Neural cell (in vitro differentiated cells): Measurements from ENCODE around the gene HK1. TPM values are rescaled to one million over a fixed set of nuclear protein-coding genes. Genes with fewer than 3 reads are reported as not detected.

Experiments
- H2AFZ ChIP-seq: fragments of 200-600, 300-800 bp; sonication (generic), shearing (Covaris generic); 2 replicates; pipeline ENCODE4 v1.6.0; 2014; ENCODE audit warnings: low read depth, mild to moderate bottlenecking, antibody characterized with exemption, low read length, moderate library complexity
- H3F3A ChIP-seq: fragments of 200-600 bp; shearing (Covaris generic); 2 replicates; pipeline ENCODE4 v1.6.1; 2016; ENCODE audit warnings: mild to moderate bottlenecking, moderate library complexity, mixed read lengths, antibody characterized with exemption, low read length; ENCODE audit not compliant: insufficient read depth, poor library complexity, severe bottlenecking
- H3K27ac ChIP-seq: fragments of 200-600, 300-800 bp; sonication (generic), shearing (Covaris generic); 2 replicates; pipeline ENCODE4 v1.5.1; 2014; ENCODE audit warnings: mild to moderate bottlenecking, low read length, moderate library complexity
- H3K27me3 ChIP-seq: fragments of 300-800, 200-600 bp; sonication (generic), shearing (Covaris generic); 2 replicates; pipeline ENCODE4 v1.6.0; 2014; ENCODE audit warnings: mild to moderate bottlenecking, low read depth, low read length, moderate library complexity; ENCODE audit not compliant: insufficient read depth
- H3K36me3 ChIP-seq: fragments of 300-800, 200-600 bp; sonication (generic), shearing (Covaris generic); 2 replicates; pipeline ENCODE4 v1.5.1; 2014; ENCODE audit warnings: mild to moderate bottlenecking, antibody characterized with exemption, low read length, moderate library complexity; ENCODE audit not compliant: insufficient read depth
- H3K4me2 ChIP-seq: fragments of 300-800, 200-600 bp; sonication (generic), shearing (Covaris generic); 2 replicates; pipeline ENCODE4 v1.6.0; 2014; ENCODE audit warnings: mild to moderate bottlenecking, low read length
- H3K4me3 ChIP-seq: fragments of 300-800, 200-600 bp; sonication (generic), shearing (Covaris generic); 2 replicates; pipeline ENCODE4 v1.5.1; 2014; ENCODE audit warnings: mild to moderate bottlenecking, low read length, moderate library complexity
- H3K79me2 ChIP-seq: fragments of 200-600 bp; shearing (Covaris generic); replicated peaks from 2 replicates; pipeline ENCODE4 v1.6.0; 2014; ENCODE audit warnings: mild to moderate bottlenecking, low read length, moderate library complexity; ENCODE audit not compliant: insufficient read depth
- H3K9ac ChIP-seq: fragments of 300-800, 200-600 bp; sonication (generic), shearing (Covaris generic); 2 replicates; pipeline ENCODE4 v1.6.1; 2016; ENCODE audit warnings: mild to moderate bottlenecking, low read length, mixed read lengths
- H3K9me2 ChIP-seq: fragments of 200-600 bp; shearing (Covaris generic); 2 replicates; pipeline ENCODE4 v1.6.1; 2016; ENCODE audit warnings: mild to moderate bottlenecking, low read length, mixed read lengths; ENCODE audit not compliant: insufficient read depth
- H3K9me3 ChIP-seq: fragments of 200-600, 300-800 bp; sonication (generic), shearing (Covaris generic); 2 replicates; pipeline ENCODE4 v1.6.1; 2016; ENCODE audit warnings: mild to moderate bottlenecking, mixed run types, low read length, moderate library complexity, mixed read lengths
- H4K20me1 ChIP-seq: fragments of 200-600 bp; shearing (Covaris generic); 2 replicates; pipeline ENCODE4 v1.6.1; 2016; ENCODE audit warnings: mild to moderate bottlenecking, mixed run types; ENCODE audit not compliant: insufficient read depth
- CTCF ChIP-seq: fragments of 450-650 bp; IDR thresholded peaks from 2 replicates; pipeline ENCODE4 v1.5.1; 2014; ENCODE audit warnings: antibody characterized with exemption, mild to moderate bottlenecking, moderate library complexity; ENCODE audit not compliant: poor library complexity, severe bottlenecking
- EP300 ChIP-seq: fragments of 450-650 bp; conservative IDR thresholded peaks from 2 replicates; pipeline ENCODE4 v1.6.1; 2014; ENCODE audit warnings: antibody characterized with exemption, mild to moderate bottlenecking, moderate library complexity; ENCODE audit not compliant: poor library complexity, severe bottlenecking
- EZH2 ChIP-seq: fragments of 200-600, 300-800 bp; shearing (Covaris generic), sonication (generic); IDR thresholded peaks from 2 replicates; pipeline ENCODE4 v1.6.1; 2014; ENCODE audit warnings: antibody characterized with exemption, low read length, borderline replicate concordance, mild to moderate bottlenecking; ENCODE audit not compliant: insufficient read depth, poor library complexity, severe bottlenecking
- MXI1 ChIP-seq: fragments of 450-650 bp; conservative IDR thresholded peaks from 2 replicates; pipeline ENCODE4 v1.6.1; 2014; ENCODE audit warnings: antibody characterized with exemption, mild to moderate bottlenecking; ENCODE audit not compliant: poor library complexity, severe bottlenecking
- POLR2AphosphoS5 ChIP-seq: IDR thresholded peaks from 2 replicates; pipeline ENCODE4 v1.6.1; 2012
- RAD21 ChIP-seq: fragments of 450-650 bp; conservative IDR thresholded peaks from 2 replicates; pipeline ENCODE4 v1.6.1; 2014; ENCODE audit warnings: antibody characterized with exemption, mild to moderate bottlenecking, moderate library complexity
- REST ChIP-seq: IDR thresholded peaks from 2 replicates; pipeline ENCODE4 v1.6.1; 2012; ENCODE audit warnings: borderline replicate concordance
- SMC3 ChIP-seq: fragments of 450-650 bp; conservative IDR thresholded peaks from 2 replicates; pipeline ENCODE4 v1.6.1; 2014; ENCODE audit warnings: antibody characterized with exemption, mild to moderate bottlenecking, moderate library complexity; ENCODE audit not compliant: poor library complexity
- TAF1 ChIP-seq: IDR thresholded peaks from 2 replicates; pipeline ENCODE4 v1.6.1; 2012; ENCODE audit warnings: low read depth
- polyA plus RNA-seq: library from polyadenylated mRNA; depleted of rRNA; stranded (reverse); fragments of >200 nt; gene quantifications from 2 replicates; pipeline ENCODE4 v1.2.3, GENCODE V29; 2014

The HK1 gene
- polyA plus RNA-seq, 1 donor from 2014 or later = 60.5 TPM

- Histone ChIP-seq H4K20me1 (no peaks in the 10 kb centered on the region), H3K4me3 (no peak overlapping the region), H3K27me3 (no peaks in the 10 kb centered on the region), H2AFZ (no peak overlapping the region), H3K9me3 (no peaks in the 10 kb centered on the region), H3K9ac (no peak overlapping the region), H3K4me2 (no peak overlapping the region), H3K36me3 (peaks cover 4% of the 10 kb centered on the region), H3K9me2 (no peaks in the 10 kb centered on the region), H3F3A (no peaks in the 10 kb centered on the region), H3K27ac (no peak overlapping the region), H3K79me2 (no peaks in the 10 kb centered on the region)
- TF ChIP-seq REST (no peak), POLR2AphosphoS5 (no peak), EP300 (no peak), TAF1 (no peak), MXI1 (no peak), RAD21 (no peak), EZH2 (no peak)
These were observed 75.8 kb downstream of the HK1 start for GRCh38 chr10:69353977-69354635.

GRCh38 chr10:69356187-69356586, 77.9 kb downstream of the HK1 start:
- no peaks in the 10 kb centered on the region for H3K9me2 ChIP-seq
- H3K79me2 ChIP-seq = no peaks in the 10 kb centered on the region
- no peak overlapping the region for H3K4me3 ChIP-seq
- TF ChIP-seq SMC3 = no peak
- TF ChIP-seq MXI1 = no peak
- no peak for TF ChIP-seq TAF1
- no peak for TF ChIP-seq CTCF
- TF ChIP-seq POLR2AphosphoS5 = no peak
- TF ChIP-seq EP300 = no peak
- TF ChIP-seq EZH2 = no peak
- TF ChIP-seq REST = no peak
- TF ChIP-seq RAD21 = no peak
- H3K9ac ChIP-seq = no peak overlapping the region
- H3F3A ChIP-seq = no peaks in the 10 kb centered on the region
- H3K9me3 ChIP-seq = no peaks in the 10 kb centered on the region
- no peak overlapping the region for H3K4me2 ChIP-seq
- H3K27me3 ChIP-seq = no peaks in the 10 kb centered on the region
- no peak overlapping the region for H2AFZ ChIP-seq
- H3K27ac ChIP-seq = no peak overlapping the region
- H3K36me3 ChIP-seq = no peaks in the 10 kb centered on the region
- no peaks in the 10 kb centered on the region for H4K20me1 ChIP-seq
